Kidney epithelial cell (primary cell): ENCODE results near the gene ATXN1. TPM values are rescaled to one million over a fixed set of nuclear protein-coding genes. Genes with fewer than 3 reads are reported as not detected.

Experiments
- DNase-seq: peaks from one replicate; pipeline ENCODE4 v3.0.0-alpha.2; 2010; ENCODE audit warnings: low read depth
- H3K27me3 ChIP-seq: 2 replicates; pipeline ENCODE4 v1.6.0; 2011; ENCODE audit warnings: low read length; ENCODE audit not compliant: control insufficient read depth, insufficient read depth
- H3K36me3 ChIP-seq: 2 replicates; pipeline ENCODE4 v1.5.1; 2011; ENCODE audit warnings: low read length; ENCODE audit not compliant: control insufficient read depth, insufficient read depth
- H3K4me3 ChIP-seq: 2 replicates; pipeline ENCODE4 v1.5.1; 2011; ENCODE audit warnings: low read depth, mild to moderate bottlenecking, control low read depth, low read length
- total RNA-seq: library from RNA; depleted of rRNA; stranded (reverse); fragments of >200 nt; gene quantifications from 2 replicates; pipeline ENCODE4 v1.2.3, GENCODE V29; 2015
- TF ChIP-seq, protein P1 (sequence below): IDR thresholded peaks from 2 replicates; pipeline ENCODE4 v1.5.1; 2011; ENCODE audit warnings: mild to moderate bottlenecking, moderate library complexity, low read length, control low read depth, inconsistent platforms; ENCODE audit not compliant: insufficient read depth, poor library complexity, severe bottlenecking

ATXN1 gene
- total RNA-seq, 1 donor from 2014 or later: 12.5 TPM

GRCh38 chr6:16503970-16504415, 257.3 kb downstream of the ATXN1 start:
- Histone ChIP-seq H3K4me3 (no peak overlapping the region), H3K36me3 (no peaks in the 10 kb centered on the region), H3K27me3 (no peaks in the 10 kb centered on the region)
- no peak for DNase-seq
- TF ChIP-seq, protein P1, sequence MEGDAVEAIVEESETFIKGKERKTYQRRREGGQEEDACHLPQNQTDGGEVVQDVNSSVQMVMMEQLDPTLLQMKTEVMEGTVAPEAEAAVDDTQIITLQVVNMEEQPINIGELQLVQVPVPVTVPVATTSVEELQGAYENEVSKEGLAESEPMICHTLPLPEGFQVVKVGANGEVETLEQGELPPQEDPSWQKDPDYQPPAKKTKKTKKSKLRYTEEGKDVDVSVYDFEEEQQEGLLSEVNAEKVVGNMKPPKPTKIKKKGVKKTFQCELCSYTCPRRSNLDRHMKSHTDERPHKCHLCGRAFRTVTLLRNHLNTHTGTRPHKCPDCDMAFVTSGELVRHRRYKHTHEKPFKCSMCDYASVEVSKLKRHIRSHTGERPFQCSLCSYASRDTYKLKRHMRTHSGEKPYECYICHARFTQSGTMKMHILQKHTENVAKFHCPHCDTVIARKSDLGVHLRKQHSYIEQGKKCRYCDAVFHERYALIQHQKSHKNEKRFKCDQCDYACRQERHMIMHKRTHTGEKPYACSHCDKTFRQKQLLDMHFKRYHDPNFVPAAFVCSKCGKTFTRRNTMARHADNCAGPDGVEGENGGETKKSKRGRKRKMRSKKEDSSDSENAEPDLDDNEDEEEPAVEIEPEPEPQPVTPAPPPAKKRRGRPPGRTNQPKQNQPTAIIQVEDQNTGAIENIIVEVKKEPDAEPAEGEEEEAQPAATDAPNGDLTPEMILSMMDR: no peak

DNA sequence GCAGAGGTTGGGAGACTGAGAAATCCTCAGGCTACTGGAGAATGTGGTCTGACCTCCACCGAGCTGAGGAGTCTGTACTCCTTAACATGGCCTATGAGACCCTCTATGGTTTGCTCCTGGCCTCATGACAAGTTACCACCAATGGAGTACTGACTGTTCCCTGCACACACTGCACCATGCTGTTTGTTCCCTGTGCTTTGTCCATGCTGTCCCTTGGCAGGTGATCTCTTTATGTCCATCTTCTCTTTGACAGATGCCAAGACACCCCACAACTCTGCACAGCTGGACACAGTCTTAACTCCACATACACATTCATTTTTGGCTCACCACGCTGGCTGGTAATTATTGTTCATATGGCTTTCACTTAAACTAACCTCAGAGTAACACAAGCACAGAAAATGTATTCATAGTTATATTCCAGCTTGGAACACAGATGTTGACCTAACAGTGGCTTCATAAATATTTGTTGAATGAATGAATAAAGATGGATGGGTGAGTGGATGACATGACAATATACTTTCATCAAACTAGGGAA, 258.0 kb downstream of the ATXN1 start:
- no peak for DNase-seq
- Histone ChIP-seq H3K27me3 (no peaks in the 10 kb centered on the region), H3K4me3 (no peak overlapping the region), H3K36me3 (no peaks in the 10 kb centered on the region)
- TF ChIP-seq, protein P1: no peak

- H3K36me3 ChIP-seq: no peaks in the 10 kb centered on the region
- no peak overlapping the region for H3K4me3 ChIP-seq
- H3K27me3 ChIP-seq: no peaks in the 10 kb centered on the region
- DNase-seq: no peak
- TF ChIP-seq, protein P1: no peak
Measured at GRCh38 chr6:16498957-16499356, 262.3 kb downstream of the ATXN1 start.

DNA sequence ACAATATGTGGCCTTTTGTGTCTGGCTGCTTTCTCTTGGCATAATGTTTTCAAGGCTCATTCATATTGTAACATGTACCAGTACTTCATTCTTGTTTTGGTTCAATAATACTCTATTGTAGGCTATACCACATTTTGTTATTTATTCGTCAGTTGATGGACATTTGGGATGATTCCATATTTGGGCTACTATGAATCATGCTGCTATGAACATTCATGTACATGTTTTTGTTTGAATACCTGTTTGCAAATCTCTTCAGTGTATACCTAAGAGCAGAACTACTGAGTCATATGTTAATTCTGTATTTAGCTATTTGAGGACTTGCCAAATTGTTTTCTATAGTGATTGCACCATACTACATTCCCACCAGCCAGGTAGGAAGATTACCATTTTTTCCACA, 263.0 kb downstream of the ATXN1 start:
- TF ChIP-seq, protein P1: no peak
- DNase-seq: no peak
- no peak overlapping the region for H3K4me3 ChIP-seq

DNA sequence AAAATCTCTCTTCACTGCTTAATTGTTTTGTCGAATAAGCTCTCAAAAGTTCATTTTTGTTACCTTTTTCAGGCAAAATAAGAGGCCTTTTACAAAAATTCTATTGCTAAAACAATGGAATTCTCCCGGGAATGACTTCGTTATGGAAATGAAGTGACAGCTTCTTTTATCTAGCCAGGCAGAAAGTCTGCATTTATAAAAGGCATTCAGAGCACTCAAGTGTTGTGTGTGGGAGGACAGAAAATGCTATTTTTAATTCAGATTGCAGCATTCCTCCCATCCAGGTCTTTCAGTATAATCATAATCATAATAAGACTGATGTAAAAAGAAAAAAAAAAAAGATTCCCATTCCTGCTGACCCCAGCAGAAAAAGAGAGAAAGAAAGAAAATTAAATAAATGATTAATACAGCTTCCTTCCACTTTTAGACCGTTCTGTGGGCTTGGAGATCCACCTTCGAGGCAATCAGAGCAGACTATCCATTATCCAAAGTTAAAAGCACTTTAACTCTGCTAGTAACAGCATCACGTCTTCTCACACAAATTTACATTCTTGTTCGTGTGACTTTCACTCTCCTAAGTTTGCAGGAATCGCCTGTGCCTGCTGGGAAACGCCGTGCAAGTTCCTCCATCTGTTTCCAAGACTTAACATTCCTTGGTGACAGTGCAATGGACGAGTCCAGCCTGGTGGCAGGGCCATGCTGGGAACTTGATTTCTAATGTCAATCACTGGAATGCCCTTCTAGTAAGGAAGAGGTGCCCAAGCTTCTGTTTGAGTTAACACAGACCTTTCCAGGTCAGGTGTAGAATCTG, 264.1 kb downstream of the ATXN1 start:
- TF ChIP-seq, protein P1: no peak
- Histone ChIP-seq H3K27me3 (no peaks in the 10 kb centered on the region), H3K4me3 (no peak overlapping the region), H3K36me3 (no peaks in the 10 kb centered on the region)
- no peak for DNase-seq

More for the DNA sequence above, 263.0 kb downstream of the ATXN1 start:
- Histone ChIP-seq H3K36me3 (no peaks in the 10 kb centered on the region), H3K27me3 (no peaks in the 10 kb centered on the region)
